A549 treated with Hydrocortisone at 1 μM for 4 hours (cell line): ENCODE data around the gene CXCL9. TPM values are rescaled to one million over a fixed set of nuclear protein-coding genes. Genes with fewer than 3 reads are reported as not detected.

ENCODE experiments used
- total RNA-seq: library from RNA; stranded (reverse); fragments of 200-300 nt; extraction: Qiagen RNA extraction; gene quantifications from 5 replicates; pipeline ENCODE4 v1.2.3, GENCODE V29; 2022

Gene CXCL9
- not detected in 5 replicates for total RNA-seq

DNA sequence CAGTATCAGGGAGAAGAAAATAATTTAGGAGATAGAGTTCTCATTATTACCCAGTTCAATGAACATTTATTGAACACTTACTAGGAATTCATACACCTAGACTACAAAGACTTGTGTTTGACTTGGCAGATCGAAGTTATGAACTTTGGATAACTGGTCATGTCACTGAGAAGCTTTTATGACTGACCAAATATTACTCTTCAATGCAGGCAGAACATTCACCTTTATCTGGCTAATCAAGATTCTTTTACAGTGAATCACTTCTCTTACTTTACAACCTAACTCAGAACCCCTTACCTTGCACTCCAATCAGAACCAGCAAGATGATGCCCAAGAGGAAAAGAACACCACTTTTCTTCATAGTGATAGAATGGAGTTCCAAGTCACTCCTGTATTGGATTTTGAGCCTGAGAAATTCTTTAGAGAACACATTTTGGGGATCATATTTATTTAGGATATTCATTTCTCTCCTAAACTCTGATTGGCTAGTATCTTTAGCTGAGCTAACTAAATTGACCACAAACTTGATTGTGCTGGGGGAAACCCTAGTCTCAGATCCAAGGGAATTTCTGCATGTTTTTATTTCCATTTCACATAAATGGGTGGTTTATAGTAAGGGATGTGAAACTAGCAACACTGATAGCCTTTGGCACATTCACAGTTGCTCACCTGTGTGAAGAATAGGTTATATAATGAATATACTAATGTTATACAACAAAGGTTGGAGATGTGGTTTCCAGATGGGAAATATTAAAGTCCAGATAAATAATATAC is at the start of gene CXCL9:
TSS of gene CXCL9 (minus strand) at position 421 of the 774 bp plus-strand sequence. CDS start at position 361, 60 bp downstream.

GRCh38 chr4:76035799-76036380 is 28.6 kb upstream of the CXCL9 start, which contains the start of gene CXCL11:
CXCL11 (minus strand) TSS chr4:76036070; CDS start chr4:76035987, 83 bp downstream.

DNA sequence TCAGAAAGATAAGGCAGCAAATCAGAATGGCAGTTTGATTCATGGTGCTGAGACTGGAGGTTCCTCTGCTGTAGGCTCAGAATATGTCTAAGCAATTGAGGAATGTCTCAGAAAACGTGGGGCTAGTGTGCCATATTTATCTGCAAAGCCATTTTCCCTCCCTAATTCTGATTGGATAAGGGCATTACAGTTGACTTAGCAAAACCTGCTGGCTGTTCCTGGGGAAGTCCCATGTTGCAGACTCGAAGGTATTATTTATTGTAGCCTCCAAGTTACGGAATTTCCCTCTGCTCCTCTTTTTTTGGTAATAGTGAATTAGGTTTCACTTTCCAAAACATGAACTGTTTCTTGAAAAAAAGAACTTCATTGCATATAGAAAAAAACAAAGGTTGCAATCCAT is 16.1 kb upstream of the CXCL9 start, which contains the start of gene CXCL10:
TSS of gene CXCL10 (minus strand) at position 109 of the 400 bp plus-strand sequence. CDS start at position 43, 66 bp downstream.

Other genes with a start within 250 kb of the CXCL9 start
- not detected in 5 replicates for gene PPEF2, start 105.1 kb downstream of the CXCL9 start, total RNA-seq
- gene NAAA, start 66.5 kb downstream of the CXCL9 start, total RNA-seq, result 21.5 to 24.0 TPM (median 23.6 TPM) in 5 replicates
- 14.1 to 19.7 TPM (median 14.8 TPM) in 5 replicates for gene SDAD1, start 16.6 kb downstream of the CXCL9 start, total RNA-seq
- 0.12 to 0.20 TPM (median 0.12 TPM) in 3 of 5 replicates, not detected in the others for gene CXCL10, start 16.0 kb upstream of the CXCL9 start, total RNA-seq
- gene CXCL11, start 28.6 kb upstream of the CXCL9 start, total RNA-seq, result 0.10 to 0.33 TPM (median 0.21 TPM) in 5 replicates
- not detected in 5 replicates for gene ART3, start 67.2 kb upstream of the CXCL9 start, total RNA-seq
- gene NUP54, start 140.9 kb upstream of the CXCL9 start, total RNA-seq, result 23.3 to 37.6 TPM (median 27.2 TPM) in 5 replicates
- gene SCARB2, start 206.3 kb upstream of the CXCL9 start, total RNA-seq, result 43.5 to 60.2 TPM (median 53.8 TPM) in 5 replicates
- gene FAM47E, start 244.2 kb upstream of the CXCL9 start, total RNA-seq, result 0.27 to 0.37 TPM (median 0.33 TPM) in 4 of 5 replicates, not detected in the other